Measurements from ENCODE around the gene GON7. TPM values are rescaled to one million over a fixed set of nuclear protein-coding genes. Genes with fewer than 3 reads are reported as not detected.
A peak's percentile ranks its signal among the peaks of the same experiment; 100 is the strongest.

GON7 gene
- total RNA-seq, 1 donor from 2014 or later, result 15.5 TPM

DNA sequence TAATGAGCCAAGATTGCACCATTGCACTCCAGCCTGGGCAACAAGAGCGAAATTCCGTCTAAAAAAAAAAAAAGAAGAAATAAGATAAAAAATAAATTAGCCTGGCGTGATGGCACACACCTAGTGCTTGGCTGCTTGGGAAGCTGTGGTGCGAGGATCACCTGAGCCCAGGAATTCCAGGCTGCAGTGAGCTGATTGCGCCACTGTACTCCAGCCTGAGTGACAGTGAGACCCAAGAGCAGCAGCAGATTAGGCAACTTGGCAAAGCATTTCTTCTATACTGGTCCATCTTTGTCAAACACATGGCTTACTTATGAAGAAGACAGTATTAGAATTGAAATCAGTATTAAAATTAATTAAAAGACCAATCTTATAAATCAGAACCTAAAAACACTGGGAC, 6.3 kb downstream of the GON7 start:
- H3K4me3 Mint-ChIP-seq (ENCODE audit: unreplicated experiment), result no peak overlapping the region
- H3K36me3 Mint-ChIP-seq (ENCODE audit: low read depth, unreplicated experiment), result peaks cover 3% of the 10 kb centered on the region
- H3K27ac Mint-ChIP-seq (ENCODE audit: unreplicated experiment), result no peak overlapping the region
- peaks cover 2% of the 10 kb centered on the region for H3K27me3 Mint-ChIP-seq (ENCODE audit: unreplicated experiment)
- DNase-seq (ENCODE audit: low spot score), result no peak
- peaks cover 11% of the 10 kb centered on the region for H3K4me1 Mint-ChIP-seq (ENCODE audit: unreplicated experiment)
- TF ChIP-seq, protein P1, sequence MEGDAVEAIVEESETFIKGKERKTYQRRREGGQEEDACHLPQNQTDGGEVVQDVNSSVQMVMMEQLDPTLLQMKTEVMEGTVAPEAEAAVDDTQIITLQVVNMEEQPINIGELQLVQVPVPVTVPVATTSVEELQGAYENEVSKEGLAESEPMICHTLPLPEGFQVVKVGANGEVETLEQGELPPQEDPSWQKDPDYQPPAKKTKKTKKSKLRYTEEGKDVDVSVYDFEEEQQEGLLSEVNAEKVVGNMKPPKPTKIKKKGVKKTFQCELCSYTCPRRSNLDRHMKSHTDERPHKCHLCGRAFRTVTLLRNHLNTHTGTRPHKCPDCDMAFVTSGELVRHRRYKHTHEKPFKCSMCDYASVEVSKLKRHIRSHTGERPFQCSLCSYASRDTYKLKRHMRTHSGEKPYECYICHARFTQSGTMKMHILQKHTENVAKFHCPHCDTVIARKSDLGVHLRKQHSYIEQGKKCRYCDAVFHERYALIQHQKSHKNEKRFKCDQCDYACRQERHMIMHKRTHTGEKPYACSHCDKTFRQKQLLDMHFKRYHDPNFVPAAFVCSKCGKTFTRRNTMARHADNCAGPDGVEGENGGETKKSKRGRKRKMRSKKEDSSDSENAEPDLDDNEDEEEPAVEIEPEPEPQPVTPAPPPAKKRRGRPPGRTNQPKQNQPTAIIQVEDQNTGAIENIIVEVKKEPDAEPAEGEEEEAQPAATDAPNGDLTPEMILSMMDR (IDR thresholded peaks at IDR 0.05; ENCODE audit: unreplicated experiment), result no peak
- H3K9me3 Mint-ChIP-seq (ENCODE audit: unreplicated experiment), result no peaks in the 10 kb centered on the region

DNA sequence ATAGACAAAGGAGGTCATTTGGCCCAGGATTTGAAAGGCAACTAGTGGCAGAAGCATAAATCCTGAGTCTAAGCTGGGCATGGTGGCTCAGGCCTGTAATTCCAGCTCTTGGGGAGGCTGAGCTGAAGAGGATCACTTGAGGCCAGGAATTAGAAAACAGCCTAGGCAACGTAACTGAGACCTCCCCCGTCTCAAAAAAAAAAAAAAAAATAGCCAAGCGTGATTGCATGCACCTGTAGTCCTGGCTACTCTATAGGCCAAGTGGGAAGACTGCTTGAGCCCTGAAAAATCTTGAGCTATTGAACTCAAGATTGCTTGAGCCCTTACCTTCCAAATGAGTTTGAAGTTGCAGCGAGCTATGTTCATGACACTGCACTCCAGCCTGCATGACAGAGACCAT, 7.8 kb downstream of the GON7 start:
- H3K4me3 Mint-ChIP-seq (ENCODE audit: unreplicated experiment), result no peak overlapping the region
- no peaks in the 10 kb centered on the region for H3K4me1 Mint-ChIP-seq (ENCODE audit: unreplicated experiment)
- DNase-seq (ENCODE audit: low spot score), result no peak
- no peaks in the 10 kb centered on the region for H3K36me3 Mint-ChIP-seq (ENCODE audit: low read depth, unreplicated experiment)
- no peak overlapping the region for H3K27ac Mint-ChIP-seq (ENCODE audit: unreplicated experiment)
- TF ChIP-seq, protein P1 (IDR thresholded peaks at IDR 0.05; ENCODE audit: unreplicated experiment), result no peak
- H3K27me3 Mint-ChIP-seq (ENCODE audit: unreplicated experiment), result no peaks in the 10 kb centered on the region
- H3K9me3 Mint-ChIP-seq (ENCODE audit: unreplicated experiment), result no peaks in the 10 kb centered on the region

DNA sequence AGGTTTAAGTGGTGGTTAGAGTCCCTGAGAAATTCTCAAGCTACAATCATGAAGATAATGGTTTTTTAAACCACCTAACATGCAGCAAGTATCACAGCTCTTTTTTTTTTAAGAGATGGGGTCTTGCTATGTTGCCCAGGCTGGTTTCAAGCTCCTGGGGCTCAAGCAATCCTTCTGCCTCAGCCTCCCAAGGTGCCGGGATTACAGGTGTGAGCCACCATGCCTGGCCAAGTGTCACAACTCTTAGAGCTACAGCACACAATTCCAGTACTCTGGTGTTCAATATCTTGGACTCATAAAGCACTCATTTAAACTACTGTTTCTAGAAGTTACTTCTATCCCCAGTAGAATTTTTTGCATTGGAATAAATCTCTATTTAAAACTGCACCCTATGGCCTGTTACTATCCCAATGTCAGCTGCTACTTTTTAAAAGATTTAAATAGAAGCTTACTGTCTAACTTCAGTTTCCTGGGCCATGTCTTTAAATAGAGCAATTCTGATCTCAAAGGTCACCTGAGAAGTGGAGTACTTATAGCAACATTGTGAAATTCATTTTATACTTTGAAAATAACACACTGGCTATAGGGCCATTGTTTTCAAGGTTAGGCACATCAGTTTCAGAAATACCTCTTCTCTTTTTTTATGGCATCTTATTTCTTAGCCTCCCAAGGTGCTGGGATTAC, 11.4 kb downstream of the GON7 start:
- Mint-ChIP-seq H3K4me3 (ENCODE audit: unreplicated experiment) (no peak overlapping the region), H3K27ac (ENCODE audit: unreplicated experiment) (no peak overlapping the region), H3K36me3 (ENCODE audit: low read depth, unreplicated experiment) (no peaks in the 10 kb centered on the region), H3K9me3 (ENCODE audit: unreplicated experiment) (no peaks in the 10 kb centered on the region), H3K4me1 (ENCODE audit: unreplicated experiment) (no peaks in the 10 kb centered on the region), H3K27me3 (ENCODE audit: unreplicated experiment) (no peaks in the 10 kb centered on the region)
- no peak for DNase-seq (ENCODE audit: low spot score)
- TF ChIP-seq, protein P1 (IDR thresholded peaks at IDR 0.05; ENCODE audit: unreplicated experiment), result no peak

DNA sequence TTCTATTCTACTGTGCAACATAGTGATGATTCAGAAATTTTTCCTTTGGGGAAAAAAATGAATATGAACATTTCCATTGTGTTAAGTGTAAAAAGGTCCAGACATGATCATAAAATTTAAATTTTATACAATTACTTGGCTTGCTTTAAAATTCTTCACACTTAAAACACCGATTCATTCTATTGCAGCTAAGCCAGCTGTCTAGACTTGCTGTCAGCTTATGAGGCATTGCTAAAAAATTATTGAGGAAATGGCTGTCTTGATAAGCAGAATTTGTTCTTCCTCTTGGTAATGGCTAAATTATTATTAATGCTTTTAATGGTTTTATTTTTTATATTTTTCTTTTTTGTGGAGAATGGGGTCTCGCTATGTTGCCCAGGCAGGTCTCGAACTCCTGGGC, 19.9 kb downstream of the GON7 start:
- Mint-ChIP-seq H3K27me3 (ENCODE audit: unreplicated experiment) (peaks cover 5% of the 10 kb centered on the region), H3K36me3 (ENCODE audit: low read depth, unreplicated experiment) (no peaks in the 10 kb centered on the region), H3K4me1 (ENCODE audit: unreplicated experiment) (peaks cover 19% of the 10 kb centered on the region), H3K4me3 (ENCODE audit: unreplicated experiment) (no peak overlapping the region), H3K27ac (ENCODE audit: unreplicated experiment) (no peak overlapping the region), H3K9me3 (ENCODE audit: unreplicated experiment) (no peaks in the 10 kb centered on the region)
- no peak for DNase-seq (ENCODE audit: low spot score)
- TF ChIP-seq, protein P1 (IDR thresholded peaks at IDR 0.05; ENCODE audit: unreplicated experiment), result no peak

DNA sequence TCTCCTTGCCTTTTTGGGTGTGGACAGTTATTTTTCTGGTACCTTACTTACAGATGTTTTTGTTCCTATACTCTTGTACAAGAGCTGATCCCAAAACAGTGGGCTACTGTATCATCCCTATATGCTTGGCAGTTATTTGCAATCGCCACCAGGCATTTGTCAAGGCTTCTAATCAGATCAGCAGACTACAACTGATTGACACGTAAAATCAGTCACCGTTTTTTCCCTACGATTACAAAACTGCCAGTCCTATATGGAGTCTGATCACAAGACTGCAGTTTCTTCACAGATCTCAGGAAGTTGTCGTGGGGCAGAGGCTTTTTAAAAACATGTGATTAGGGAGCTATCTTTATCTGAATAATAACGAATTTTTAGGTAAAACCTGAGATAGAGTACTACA, 20.4 kb downstream of the GON7 start:
- DNase-seq (ENCODE audit: low spot score), result no peak
- H3K4me3 Mint-ChIP-seq (ENCODE audit: unreplicated experiment), result peak overlapping the region; percentile 52
- no peaks in the 10 kb centered on the region for H3K36me3 Mint-ChIP-seq (ENCODE audit: low read depth, unreplicated experiment)

More for the DNA sequence above, 20.4 kb downstream of the GON7 start:
- Mint-ChIP-seq H3K27me3 (ENCODE audit: unreplicated experiment) (peaks cover 5% of the 10 kb centered on the region), H3K27ac (ENCODE audit: unreplicated experiment) (no peak overlapping the region), H3K9me3 (ENCODE audit: unreplicated experiment) (no peaks in the 10 kb centered on the region), H3K4me1 (ENCODE audit: unreplicated experiment) (peaks cover 19% of the 10 kb centered on the region)
- TF ChIP-seq, protein P1 (IDR thresholded peaks at IDR 0.05; ENCODE audit: unreplicated experiment), result no peak

Measured in endothelial cell (in vitro differentiated cells).